Neuron (in vitro differentiated cells): Measurements from ENCODE around the gene AP4E1.
"Not testable (repeated sequence)": the region's sequence is repeated elsewhere in the genome, so short reads cannot be mapped to it uniquely, and the experiment has no call there.

ENCODE experiments used
- H2AFZ ChIP-seq: one replicate; pipeline ENCODE4 v1.6.1; 2013; ENCODE audit warnings: low read depth, mild to moderate bottlenecking, inconsistent platforms, low read length, moderate library complexity
- H3K27me3 ChIP-seq: one replicate; pipeline ENCODE4 v1.6.1; 2013; ENCODE audit warnings: low read length; ENCODE audit not compliant: insufficient read depth
- H3K36me3 ChIP-seq: one replicate; pipeline ENCODE4 v1.6.1; 2013; ENCODE audit warnings: low read length; ENCODE audit not compliant: insufficient read depth
- H3K4me1 ChIP-seq: one replicate; pipeline ENCODE4 v1.6.1; 2013; ENCODE audit warnings: low read length; ENCODE audit not compliant: insufficient read depth
- H3K4me3 ChIP-seq: 2 replicates; pipeline ENCODE4 v1.5.1; 2013; ENCODE audit warnings: mild to moderate bottlenecking, low read length, moderate library complexity
- H3K9me3 ChIP-seq: one replicate; pipeline ENCODE4 v1.6.1; 2013; ENCODE audit warnings: low read length

Gene AP4E1

DNA sequence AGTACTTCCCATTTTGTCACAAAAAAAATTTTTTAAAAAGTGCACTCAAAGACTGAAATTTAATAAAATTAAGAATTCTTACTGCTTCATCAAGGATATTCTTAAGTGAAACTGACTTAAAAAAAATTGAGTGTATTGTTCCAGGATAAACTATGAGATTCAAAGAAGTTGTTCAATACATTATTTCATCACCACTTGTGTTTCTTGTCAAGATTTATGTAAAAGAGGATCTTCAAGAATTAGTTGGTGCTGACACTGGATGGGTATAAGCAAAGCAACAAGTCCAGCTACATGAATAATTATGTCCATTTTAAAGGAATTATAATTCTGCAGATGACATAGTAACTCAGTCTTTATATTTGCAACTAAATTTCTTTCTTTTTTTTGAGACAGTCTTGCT is 4.3 kb upstream of the AP4E1 start:
- Histone ChIP-seq H3K4me3 (no peak overlapping the region), H3K27me3 (no peaks in the 10 kb centered on the region), H3K9me3 (no peaks in the 10 kb centered on the region), H3K4me1 (peaks cover 7% of the 10 kb centered on the region), H2AFZ (no peak overlapping the region), H3K36me3 (no peaks in the 10 kb centered on the region)

DNA sequence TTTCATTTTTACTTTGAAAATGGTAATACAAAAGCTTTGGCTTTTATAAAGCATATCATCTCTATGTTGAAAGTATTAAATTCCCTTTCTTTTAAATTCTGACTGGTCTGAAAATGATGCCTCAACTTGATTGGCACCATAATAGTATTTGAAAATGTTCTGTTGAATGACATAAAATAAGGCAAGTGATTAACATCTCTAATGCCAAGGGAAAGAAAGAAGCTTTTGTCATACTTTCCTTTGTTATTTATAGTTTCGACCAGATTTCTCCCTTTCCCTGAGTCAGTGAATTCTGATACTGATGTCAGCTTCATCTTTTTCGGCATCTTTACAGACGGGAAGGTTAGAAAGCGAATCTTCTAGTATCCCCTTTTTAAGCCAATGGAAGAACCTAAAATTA is 3.4 kb upstream of the AP4E1 start:
- Histone ChIP-seq H3K27me3 (no peaks in the 10 kb centered on the region), H3K36me3 (no peaks in the 10 kb centered on the region), H3K4me1 (peaks cover 11% of the 10 kb centered on the region), H3K9me3 (no peaks in the 10 kb centered on the region), H3K4me3 (no peak overlapping the region), H2AFZ (no peak overlapping the region)

DNA sequence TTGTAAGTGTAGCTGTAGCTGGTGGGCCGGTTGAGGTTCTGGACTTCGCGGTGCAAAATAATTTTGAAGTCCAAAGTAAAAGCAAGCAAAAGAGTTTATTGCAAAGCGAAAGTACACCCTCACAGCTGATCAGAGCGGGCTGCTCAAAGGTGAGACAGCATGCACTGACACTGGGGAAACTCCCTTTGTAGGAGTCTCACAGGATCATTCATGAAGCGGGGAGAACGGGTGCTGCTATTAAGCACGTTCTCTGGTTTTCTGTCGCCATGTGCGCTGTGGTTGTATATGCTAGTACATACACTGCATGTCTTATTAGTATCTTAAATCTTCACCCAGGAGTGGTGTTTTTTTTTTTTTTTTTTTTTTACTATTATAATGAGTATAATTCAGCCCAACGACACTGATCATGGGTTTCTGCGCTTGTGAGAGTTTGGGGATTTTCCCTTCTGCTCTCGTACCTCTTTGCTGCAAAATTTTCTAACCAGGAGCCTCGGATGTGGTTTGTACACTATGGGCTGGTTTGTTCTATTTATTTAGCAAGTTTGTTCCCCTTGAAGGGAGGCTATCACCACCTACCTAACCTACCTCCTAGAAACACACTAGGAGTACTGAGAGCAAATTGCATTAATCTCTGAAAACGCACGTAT is 1.4 kb upstream of the AP4E1 start:
- peak overlapping the region; percentile 97 for H3K4me3 ChIP-seq
- H3K27me3 ChIP-seq, result no peaks in the 10 kb centered on the region
- H3K4me1 ChIP-seq, result peaks cover 11% of the 10 kb centered on the region
- H3K36me3 ChIP-seq, result peaks cover 2% of the 10 kb centered on the region
- H2AFZ ChIP-seq, result peak overlapping the region; percentile 99
- no peaks in the 10 kb centered on the region for H3K9me3 ChIP-seq

DNA sequence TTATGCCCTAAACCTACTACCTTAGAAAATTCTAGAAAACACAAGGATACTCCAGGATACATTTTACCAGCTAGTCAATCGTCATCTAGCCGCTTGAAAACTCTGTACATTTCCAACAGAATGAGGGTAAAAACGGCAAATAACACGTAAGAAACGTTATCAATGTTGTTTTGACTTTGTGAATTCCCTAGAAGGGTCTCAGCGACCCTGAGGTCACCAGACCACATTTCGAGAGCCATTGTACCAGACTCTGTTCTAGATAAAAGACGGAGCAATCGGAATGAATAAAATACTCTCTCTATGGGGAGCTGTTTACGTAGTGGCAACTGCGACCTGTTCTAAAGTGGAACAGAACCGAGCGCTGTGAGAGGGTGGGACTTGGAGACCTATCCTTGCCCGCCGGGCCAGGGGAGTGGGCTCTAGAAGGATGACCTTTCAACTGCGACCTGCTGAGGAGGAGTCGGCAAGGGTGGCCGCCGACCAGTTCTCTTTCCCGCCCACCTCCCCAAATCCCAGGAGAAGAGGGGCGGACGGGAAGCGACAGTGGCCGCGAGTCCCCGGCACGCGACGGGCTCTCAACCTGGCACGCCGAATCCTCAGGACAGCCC is 778 bp upstream of the AP4E1 start:
- Histone ChIP-seq H3K27me3 (no peaks in the 10 kb centered on the region), H3K4me3 (peak overlapping the region; percentile 97), H3K36me3 (peaks cover 5% of the 10 kb centered on the region), H3K4me1 (peaks cover 11% of the 10 kb centered on the region), H3K9me3 (no peaks in the 10 kb centered on the region), H2AFZ (peak overlapping the region; percentile 99)

DNA sequence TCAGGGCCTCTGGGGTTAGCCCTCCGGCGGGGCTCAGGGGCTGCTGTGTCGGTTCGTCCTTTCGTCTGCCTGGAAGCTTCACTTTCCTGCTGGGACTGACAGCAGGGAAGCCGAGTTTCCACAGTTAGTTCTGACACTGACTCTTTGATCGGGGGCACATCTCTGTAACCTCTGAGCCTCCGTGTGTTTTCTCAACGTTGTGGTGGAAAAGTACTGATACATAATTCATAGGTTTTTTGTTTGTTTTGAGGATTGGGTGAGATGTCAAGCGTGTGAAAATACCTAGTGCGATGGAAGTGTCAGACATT is 481 bp downstream of the AP4E1 start:
- Histone ChIP-seq H3K9me3 (no peaks in the 10 kb centered on the region), H2AFZ (peak overlapping the region; percentile 99), H3K27me3 (no peaks in the 10 kb centered on the region), H3K4me1 (peaks cover 11% of the 10 kb centered on the region), H3K36me3 (peaks cover 10% of the 10 kb centered on the region), H3K4me3 (peak overlapping the region; percentile 97)

DNA sequence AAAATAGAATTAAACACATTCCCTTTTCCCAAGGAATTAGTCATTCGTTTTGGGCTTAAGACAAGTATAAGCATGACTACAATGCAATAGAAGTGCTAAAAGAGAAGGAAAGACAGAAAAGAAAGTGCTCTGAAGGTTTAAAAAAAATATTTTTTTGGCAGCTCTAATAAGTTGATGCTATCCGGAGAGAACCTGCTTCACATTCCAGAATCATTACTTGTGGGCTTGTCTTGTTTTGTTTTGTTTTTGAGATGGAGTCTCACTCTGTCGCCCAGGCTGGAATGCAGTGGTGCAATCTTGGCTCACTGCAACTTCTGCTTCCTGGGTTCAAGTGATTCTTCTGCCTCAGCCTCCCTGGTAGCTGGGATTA is 1.9 kb downstream of the AP4E1 start:
- H3K27me3 ChIP-seq, H3K9me3 ChIP-seq, H2AFZ ChIP-seq, H3K4me3 ChIP-seq: not testable (repeated sequence)
- H3K36me3 ChIP-seq, result peaks cover 12% of the 10 kb centered on the region
- peaks cover 11% of the 10 kb centered on the region for H3K4me1 ChIP-seq

DNA sequence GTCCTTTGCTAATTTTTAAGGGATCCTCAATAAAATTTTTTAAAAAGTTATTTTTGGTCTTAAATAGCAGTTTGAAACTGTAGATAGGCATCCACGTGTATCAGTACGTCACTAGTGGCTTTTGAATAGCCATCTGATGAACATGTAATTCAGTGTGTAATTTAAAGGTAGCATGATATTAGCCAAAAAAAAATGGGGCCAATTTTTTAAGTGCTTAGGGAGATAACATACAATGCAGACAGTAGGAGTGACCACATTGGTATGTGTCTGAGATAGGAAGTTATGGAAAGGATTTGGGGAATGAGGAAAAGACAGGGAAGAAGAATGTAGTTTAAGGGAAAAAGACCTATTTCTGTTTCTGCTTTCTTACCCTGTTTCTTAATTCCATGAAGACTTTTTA is 2.5 kb downstream of the AP4E1 start:
- Histone ChIP-seq H3K9me3 (no peaks in the 10 kb centered on the region), H3K4me3 (no peak overlapping the region), H3K4me1 (peaks cover 11% of the 10 kb centered on the region), H3K27me3 (no peaks in the 10 kb centered on the region), H3K36me3 (peaks cover 16% of the 10 kb centered on the region), H2AFZ (no peak overlapping the region)

DNA sequence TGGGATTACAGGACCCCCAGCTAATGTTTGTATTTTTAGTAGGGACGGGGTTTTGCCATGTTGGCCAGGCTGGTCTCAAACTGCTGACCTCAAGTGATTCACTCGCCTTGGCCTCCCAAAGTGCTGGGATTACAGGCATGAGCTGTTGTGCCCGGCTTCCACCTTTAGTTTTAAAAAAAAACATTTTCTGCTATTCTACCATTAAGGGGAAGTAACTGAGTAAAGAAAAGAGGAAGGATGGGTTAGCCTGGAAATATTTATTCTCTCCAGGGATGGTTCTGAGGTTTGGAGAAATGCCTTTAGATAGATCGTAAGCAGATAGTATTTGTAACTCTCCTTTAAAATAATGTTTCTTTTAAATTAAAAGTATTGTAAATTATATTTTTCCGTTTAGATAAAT is 3.1 kb downstream of the AP4E1 start:
- no peaks in the 10 kb centered on the region for H3K27me3 ChIP-seq
- no peaks in the 10 kb centered on the region for H3K9me3 ChIP-seq
- no peak overlapping the region for H3K4me3 ChIP-seq
- H3K4me1 ChIP-seq, result peaks cover 11% of the 10 kb centered on the region
- H2AFZ ChIP-seq, result no peak overlapping the region
- peaks cover 16% of the 10 kb centered on the region for H3K36me3 ChIP-seq

DNA sequence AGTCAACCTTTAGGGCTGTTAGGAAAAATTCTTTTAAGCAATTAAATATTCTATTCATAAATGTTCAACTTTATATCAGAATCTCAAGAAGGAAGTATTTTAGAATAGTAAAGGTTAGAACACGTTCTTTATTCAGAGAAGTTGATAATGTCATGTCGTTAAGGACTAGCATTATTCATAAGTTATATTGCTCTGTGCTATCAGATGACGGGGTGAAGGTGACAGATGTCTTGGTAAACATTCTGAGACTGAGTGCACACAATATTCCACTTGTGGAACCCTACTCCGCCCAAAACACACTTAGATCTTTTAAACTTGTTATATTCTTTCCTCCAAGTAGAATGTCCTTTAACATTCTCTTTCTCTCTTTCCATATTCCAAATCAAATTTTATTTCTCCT is 7.9 kb downstream of the AP4E1 start:
- H3K9me3 ChIP-seq, result no peaks in the 10 kb centered on the region
- no peaks in the 10 kb centered on the region for H3K27me3 ChIP-seq
- H3K4me1 ChIP-seq, result no peaks in the 10 kb centered on the region
- H2AFZ ChIP-seq, result no peak overlapping the region
- H3K36me3 ChIP-seq, result peaks cover 30% of the 10 kb centered on the region
- no peak overlapping the region for H3K4me3 ChIP-seq

DNA sequence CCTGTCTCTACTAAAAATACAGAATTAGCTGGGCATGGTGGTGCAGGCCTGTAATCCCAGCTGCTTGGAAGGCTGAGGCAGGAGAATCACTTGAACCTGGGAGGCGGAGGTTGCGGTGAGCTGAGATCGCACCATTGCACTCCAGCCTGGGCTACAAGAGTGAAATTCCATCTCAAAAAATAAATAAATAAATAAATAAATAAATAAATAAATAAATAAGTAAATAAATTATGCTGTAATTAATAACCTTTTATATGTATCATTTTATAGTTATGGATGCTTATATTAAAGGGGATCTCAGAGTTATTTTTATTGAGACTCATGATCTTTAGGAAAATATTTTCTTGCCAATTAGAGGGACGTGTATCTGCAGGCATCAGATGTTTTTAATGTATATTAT is 10.9 kb downstream of the AP4E1 start:
- not testable (repeated sequence) for H3K27me3 ChIP-seq, H3K9me3 ChIP-seq, H3K4me3 ChIP-seq, H3K4me1 ChIP-seq, H2AFZ ChIP-seq
- H3K36me3 ChIP-seq, result peaks cover 29% of the 10 kb centered on the region

DNA sequence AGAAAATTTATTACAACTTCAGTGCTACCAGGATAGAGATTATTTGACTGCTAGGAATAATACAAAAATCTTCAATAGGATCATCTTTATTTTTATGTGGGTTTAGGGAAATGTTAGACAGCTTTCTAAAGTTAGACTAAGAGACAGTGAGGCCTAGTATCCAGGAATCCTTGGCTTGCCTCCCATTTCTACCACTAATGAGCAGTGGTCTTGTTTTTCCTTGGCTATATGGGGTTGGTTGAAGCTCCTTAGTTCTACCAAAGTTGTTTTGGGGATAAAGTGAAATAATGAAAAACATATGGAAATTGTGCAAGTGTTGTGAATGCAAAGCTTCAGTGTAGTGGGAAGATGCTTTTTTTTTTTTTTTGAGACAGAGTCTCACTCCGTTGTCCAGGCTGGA is 16.8 kb downstream of the AP4E1 start:
- no peak overlapping the region for H3K4me3 ChIP-seq
- no peaks in the 10 kb centered on the region for H3K9me3 ChIP-seq
- H3K27me3 ChIP-seq, result no peaks in the 10 kb centered on the region
- H3K4me1 ChIP-seq, result no peaks in the 10 kb centered on the region
- peaks cover 35% of the 10 kb centered on the region for H3K36me3 ChIP-seq
- no peak overlapping the region for H2AFZ ChIP-seq

DNA sequence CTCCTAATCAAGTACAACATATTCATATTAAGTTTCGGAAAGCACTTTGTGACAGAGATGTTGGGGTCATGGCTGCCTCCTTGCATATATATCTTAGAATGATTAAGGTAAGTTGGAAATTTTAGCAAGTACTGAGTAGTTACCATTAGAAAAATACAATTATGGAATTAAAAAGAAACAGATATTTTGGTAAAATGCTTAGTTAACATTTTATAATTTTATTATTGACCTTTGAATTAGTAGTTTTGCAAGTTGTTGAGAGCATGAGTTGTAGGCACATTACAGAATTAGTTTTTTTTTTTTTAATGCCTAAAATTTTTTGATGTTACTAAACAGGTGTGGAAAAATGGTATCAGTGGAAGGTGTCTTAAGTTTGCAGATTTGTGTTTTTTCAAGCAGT is 20.6 kb downstream of the AP4E1 start:
- Histone ChIP-seq H2AFZ (no peak overlapping the region), H3K9me3 (no peaks in the 10 kb centered on the region), H3K4me1 (no peaks in the 10 kb centered on the region), H3K27me3 (no peaks in the 10 kb centered on the region), H3K4me3 (no peak overlapping the region), H3K36me3 (peaks cover 32% of the 10 kb centered on the region)

DNA sequence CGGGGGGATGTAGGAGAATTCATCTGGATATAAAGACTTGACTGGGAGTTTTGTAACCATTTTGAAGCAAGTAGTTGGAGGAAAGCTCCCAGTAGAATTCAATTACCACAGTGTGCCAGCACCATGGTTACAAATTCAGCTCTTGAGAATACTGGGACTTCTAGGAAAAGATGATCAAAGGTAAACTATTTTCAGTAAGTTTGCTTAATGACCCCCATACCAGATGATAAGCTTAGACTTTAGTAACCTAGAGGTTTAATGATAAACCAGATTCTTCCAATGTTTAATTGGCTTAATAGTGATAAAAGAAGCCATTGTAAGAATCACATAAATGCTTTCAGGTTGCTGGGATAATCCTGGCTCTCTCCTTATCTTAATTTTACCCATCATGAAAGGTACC is 22.3 kb downstream of the AP4E1 start:
- Histone ChIP-seq H3K4me3 (no peak overlapping the region), H3K36me3 (peaks cover 32% of the 10 kb centered on the region), H3K27me3 (no peaks in the 10 kb centered on the region)

DNA sequence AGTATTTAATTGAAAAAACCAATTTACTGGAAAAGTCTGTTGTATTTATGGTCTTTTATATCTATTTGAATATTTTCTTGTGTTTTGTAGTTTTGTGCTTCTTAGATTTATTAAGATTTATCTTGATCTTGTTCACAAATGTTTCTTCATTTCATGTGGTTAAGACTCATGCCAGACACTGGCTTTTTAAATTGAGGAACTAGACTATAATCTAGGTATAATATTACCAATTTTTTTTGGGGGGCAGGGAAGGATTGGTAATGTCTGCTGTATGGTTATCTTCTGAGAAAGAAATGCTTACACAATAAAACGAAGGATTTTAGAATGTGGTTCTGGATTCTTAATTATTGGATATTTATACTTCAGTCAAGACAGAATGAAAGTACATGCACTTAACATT is 24.9 kb downstream of the AP4E1 start:
- Histone ChIP-seq H3K27me3 (no peaks in the 10 kb centered on the region), H3K4me1 (no peaks in the 10 kb centered on the region), H3K9me3 (no peaks in the 10 kb centered on the region), H3K36me3 (peaks cover 22% of the 10 kb centered on the region), H2AFZ (no peak overlapping the region), H3K4me3 (no peak overlapping the region)

More for the DNA sequence above, 22.3 kb downstream of the AP4E1 start:
- Histone ChIP-seq H2AFZ (no peak overlapping the region), H3K9me3 (no peaks in the 10 kb centered on the region), H3K4me1 (no peaks in the 10 kb centered on the region)
